HG03432 (cell line): ENCODE measurements around the gene SLC25A43.
A peak's percentile ranks its signal among the peaks of the same experiment; 100 is the strongest.
"Not testable (repeated sequence)": the region's sequence is repeated elsewhere in the genome, so short reads cannot be mapped to it uniquely, and the experiment has no call there.

Source experiments
- ATAC-seq: cut with Tn5 transposase; IDR thresholded peaks from one replicate; pipeline ENCODE4 v1.9.1; 2021; ENCODE audit warnings: mild to moderate bottlenecking, moderate library complexity; ENCODE audit not compliant: unreplicated experiment

Gene SLC25A43

GRCh38 chrX:119406776-119407175 is 7.6 kb downstream of the SLC25A43 start:
- ATAC-seq = no peak

DNA sequence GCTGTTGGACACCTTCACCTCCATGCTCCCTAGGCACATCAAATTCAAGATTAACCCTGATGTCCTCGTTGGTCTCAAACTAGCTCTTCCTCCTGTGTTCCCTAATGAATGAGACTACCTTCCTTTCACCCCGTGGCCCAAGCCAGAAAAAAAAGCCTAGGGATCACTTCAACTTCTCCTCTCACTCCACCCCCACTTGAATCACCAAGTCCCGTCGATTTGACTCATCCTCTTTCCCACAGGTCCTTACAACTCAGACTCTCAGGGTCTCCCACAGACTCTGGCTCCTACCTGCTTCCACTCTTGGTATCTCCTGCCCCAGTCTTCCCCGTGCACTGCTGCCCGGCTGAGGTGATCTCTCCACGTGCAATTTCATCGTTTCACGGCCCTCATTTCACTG is 8.5 kb downstream of the SLC25A43 start:
- no peak for ATAC-seq

GRCh38 chrX:119410027-119410819 is 11.1 kb downstream of the SLC25A43 start:
- ATAC-seq = no peak

DNA sequence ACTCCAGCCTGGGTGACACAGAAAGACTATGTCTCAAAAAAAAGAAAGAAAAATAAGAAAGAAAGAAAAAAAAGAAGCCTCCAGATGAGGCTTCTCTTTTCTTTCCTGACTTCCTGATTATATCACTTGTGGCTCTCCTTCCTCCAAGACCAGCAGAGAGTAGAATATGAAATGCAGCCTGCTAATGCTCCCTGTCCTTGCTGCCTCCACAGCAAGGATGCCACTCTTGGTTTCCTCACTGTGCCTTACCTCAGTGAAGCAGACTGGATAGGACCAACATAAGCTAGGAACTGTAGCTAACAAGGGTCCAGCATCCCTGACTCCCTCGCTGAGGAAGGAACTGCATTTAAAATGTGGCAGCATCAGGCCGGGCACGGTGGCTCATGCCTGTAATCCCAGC is 11.7 kb downstream of the SLC25A43 start:
- no peak for ATAC-seq

DNA sequence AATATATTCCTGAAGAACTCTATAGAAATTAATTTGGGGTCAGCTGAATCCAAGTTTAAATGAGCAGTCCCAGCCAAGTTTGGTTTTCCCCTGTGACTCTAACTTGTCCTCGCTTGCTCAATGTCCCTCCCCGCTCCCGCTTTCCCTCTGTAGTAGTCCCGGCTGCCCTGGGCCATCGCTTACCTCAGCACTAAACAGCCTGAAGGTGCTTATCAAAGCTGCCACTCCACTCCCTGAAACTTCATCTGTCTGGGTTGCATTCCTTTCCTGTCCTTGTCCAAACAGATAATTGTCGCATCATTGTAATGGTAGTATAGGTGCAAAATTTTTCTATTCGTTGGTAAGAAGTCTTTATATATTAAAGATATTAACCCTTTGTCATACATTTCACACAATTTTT is 12.8 kb downstream of the SLC25A43 start:
- ATAC-seq = no peak

GRCh38 chrX:119417376-119417775 is 18.2 kb downstream of the SLC25A43 start:
- ATAC-seq = no peak

DNA sequence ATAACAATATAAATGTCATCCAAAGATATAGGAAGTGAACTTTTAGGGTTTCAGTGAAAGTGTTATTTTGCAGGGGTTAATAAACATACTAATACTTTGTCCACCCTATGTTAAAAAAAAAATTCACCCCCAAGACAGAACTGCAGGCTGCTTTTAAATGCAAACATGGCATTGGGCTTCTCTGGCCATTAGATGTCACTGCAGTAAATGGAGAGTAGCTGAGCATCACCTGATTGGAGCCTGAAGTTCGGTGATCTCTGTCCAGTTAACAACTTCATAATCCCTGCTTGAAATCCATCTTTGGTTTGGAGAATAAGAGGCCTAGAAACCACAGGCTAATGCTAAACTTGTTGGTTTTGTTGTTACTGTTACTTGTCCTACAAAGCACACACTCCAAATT is 18.7 kb downstream of the SLC25A43 start:
- ATAC-seq = no peak

DNA sequence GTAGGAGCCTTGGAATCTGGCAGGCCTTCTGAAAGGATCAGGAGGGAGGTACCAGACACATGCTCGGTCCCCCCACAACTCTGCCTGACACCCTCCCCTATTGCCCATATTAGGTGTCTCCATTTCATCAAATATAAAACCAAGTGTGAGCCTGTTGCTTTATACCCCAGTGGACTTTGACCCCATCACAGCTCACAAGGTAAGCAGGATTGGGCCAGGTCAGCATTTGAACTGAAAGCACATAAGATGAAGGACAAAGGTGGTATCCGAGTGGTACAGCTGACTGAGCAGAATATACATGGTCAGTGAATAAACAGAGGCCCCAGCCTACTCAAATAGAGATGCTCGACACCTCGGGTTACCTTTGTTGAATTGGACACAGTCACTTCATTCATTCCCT is 20.0 kb downstream of the SLC25A43 start:
- no peak for ATAC-seq

DNA sequence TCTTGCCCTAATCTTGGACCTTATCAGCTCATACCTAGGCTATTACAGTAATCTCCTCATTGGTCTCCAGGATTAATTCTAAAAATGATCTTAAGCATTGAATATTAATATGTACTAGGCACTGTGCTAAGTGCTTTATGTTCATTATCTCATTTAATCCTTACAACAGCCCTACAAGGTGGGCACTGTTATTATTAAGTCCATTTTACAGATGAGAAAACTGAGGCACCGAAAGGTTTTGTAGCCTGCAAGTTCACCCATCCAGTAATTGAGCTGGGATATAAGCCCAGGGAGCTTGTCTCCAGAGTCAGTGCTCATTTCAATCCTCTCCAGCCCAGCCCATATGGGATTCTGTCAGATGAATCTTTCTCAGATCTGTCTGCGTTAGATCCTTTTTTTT is 20.8 kb downstream of the SLC25A43 start:
- ATAC-seq = no peak

- ATAC-seq = no peak
Observed at GRCh38 chrX:119421016-119421705, 22.0 kb downstream of the SLC25A43 start.

DNA sequence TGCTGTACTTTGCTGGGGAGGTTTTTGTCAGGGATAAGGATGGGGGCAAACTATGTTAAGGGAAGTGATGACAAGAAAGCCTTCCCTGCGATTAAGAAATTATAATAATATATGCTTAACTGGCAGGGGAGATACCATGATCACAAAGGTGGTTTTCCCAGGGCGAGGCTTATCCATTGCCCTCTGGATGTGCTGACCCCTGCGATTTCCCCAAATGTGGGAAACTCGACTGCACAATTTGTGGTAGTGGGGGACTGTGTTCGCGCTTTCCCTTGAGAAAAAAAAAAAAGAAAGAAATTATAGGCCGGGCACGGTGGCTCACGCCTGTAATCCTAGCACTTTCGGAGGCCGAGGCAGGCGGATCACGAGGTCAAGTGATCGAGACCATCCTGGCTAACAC is 24.5 kb downstream of the SLC25A43 start:
- no peak for ATAC-seq

- ATAC-seq = no peak
Observed at GRCh38 chrX:119424999-119425398, 25.9 kb downstream of the SLC25A43 start.

DNA sequence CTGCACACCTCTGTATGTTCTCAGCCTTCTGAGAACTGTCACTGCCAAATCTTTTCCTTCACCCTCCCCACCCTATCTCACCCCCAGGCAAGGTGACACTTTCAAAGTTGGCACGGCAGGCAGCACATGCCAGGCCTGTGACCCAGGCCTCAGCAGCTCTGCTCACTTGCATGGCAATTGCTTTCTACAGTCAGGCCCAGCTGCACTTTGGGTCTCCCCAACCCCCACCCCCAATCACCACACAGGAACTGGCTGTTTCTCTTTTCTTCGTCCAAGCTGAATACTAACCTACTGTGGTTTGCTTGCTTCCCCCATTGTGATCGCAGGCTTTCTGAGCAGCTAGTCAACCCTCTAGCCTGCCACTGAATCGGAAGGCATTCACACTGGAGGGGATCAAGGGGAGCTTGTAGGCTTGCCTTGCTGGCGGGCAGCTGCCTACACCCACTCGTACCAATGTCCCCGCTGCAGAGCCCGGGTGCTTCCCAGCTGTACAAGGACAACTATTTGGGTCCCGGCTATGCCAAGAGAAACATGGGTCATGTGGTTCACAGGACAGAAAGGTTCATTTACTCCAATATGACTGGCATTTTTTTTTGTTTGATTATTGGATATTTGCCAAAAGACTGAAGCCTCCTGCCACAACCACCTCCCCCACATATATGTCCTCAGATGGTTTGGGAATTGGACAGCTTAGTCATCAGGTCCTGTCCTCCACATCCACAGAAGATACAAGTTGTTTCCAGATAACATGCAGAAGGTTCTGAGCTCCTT is 28.1 kb downstream of the SLC25A43 start:
- peak; percentile 78 for ATAC-seq

DNA sequence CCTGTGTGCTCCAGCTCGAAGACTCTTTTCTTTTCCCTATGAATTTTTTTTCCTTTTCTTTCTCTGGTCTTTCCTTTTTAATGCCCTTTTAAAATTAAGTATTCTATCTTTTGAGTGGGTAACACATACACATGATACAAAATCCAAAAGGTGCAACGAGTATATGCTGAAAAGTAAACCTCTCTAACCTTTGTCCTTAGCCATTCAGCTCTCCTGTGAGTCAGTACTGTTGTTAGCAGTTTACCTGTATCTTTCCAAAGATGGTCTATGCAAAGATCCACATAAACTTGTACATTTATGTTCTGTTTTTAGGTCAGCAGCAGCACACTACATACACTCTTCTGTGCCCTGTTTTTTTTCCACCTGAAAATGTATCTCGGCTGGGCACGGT is 28.7 kb downstream of the SLC25A43 start:
- no peak for ATAC-seq

GRCh38 chrX:119429471-119429870 is 30.3 kb downstream of the SLC25A43 start:
- ATAC-seq = no peak

- not testable (repeated sequence) for ATAC-seq
Observed at GRCh38 chrX:119441295-119441694, 42.2 kb downstream of the SLC25A43 start.

GRCh38 chrX:119442286-119442685 is 43.1 kb downstream of the SLC25A43 start:
- ATAC-seq = no peak

DNA sequence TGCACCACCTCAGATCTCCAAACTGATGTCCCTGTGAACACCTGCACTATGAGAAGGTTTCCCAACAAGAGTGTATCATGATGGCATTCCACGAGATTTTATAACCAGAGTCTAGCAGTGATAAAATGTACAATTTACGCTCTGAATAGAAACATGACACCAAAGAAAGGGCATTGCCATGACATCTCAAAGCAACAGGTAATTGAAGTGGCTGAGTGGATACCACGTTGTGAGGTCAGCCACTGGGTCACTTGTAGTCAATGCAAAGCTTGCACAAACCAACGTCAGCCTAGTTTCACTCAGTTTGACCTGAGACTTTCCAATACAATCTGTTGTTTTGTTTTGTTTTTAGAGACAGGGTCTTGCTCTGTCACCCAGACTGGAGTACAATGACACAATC is 54.1 kb downstream of the SLC25A43 start:
- ATAC-seq = no peak

DNA sequence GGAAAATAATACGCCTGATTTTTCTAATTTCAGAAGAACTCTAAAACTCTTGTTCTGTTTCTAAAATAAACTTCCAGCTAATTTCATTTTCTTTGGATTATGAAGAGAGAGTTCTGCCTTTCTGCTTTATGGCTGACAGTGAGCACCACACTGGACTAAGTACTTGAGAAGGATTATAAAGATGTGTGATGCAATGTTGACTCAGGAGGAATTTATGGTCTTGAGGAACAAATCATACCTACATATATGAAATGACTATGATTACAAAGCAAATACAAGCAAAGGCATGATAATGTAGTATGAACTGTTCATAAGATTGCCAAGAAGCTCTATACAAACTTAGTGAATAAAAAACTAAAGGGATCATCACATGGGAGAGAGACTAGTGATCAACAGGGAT is 56.1 kb downstream of the SLC25A43 start:
- ATAC-seq = no peak

- ATAC-seq = no peak
Observed at GRCh38 chrX:119459181-119459580, 60.0 kb downstream of the SLC25A43 start.

DNA sequence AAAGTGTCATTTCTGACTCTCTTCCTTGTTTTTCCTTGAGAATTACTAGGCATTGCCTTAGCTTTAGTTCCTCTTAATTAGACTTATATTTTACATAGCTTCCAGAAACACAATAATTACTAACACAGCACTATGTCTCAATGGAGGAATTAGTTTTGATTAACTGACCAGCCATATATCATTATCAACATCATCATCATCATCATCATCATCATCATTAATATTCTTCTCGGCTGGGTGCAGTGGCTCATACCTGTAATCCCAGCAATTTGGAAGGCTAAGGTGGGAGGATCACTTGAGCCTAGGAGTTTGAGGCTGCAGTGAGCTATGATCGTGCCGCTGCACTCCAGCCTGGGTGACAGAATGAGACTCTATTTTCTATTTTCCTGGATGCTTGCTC is 66.4 kb downstream of the SLC25A43 start:
- no peak for ATAC-seq

GRCh38 chrX:119466970-119467369 is 67.8 kb downstream of the SLC25A43 start:
- ATAC-seq = no peak
